T-helper 2 cell treated with Interferon-gamma antibody and Interleukin-4, amounts not matched to agents 100 ng/mL and 5 ng/mL, for 36 hours (primary cell): ENCODE data around the gene NFKB2. TPM values are rescaled to one million over a fixed set of nuclear protein-coding genes. Genes with fewer than 3 reads are reported as not detected.

Experiments
- intact Hi-C: fragments of 100-400 bp; cut with micrococcal nuclease; formaldehyde crosslinking; loops from one replicate; pipeline ENCODE4 v1.15.1; 2023
- total RNA-seq: library from RNA; stranded (reverse); gene quantifications from 2 replicates; pipeline ENCODE4 v1.2.3, GENCODE V29; 2022

NFKB2 gene
- total RNA-seq, 1 donor from 2014 or later, result 111 TPM

- intact Hi-C loops, result loop anchor here (1.0 to 10.0 kb wide), 8 partner anchors 15 to 559 kb away; partner anchors contain the start of genes CUEDC2, GBF1 and NOLC1
Measured at GRCh38 chr10:102394079-102394800, 1.3 kb upstream of the NFKB2 start.

GRCh38 chr10:102394801-102395399 lies 605 bp upstream of the NFKB2 start:
- intact Hi-C loops, result loop anchor here (1.0 to 10.0 kb wide), 12 partner anchors 14 to 560 kb away; partner anchors contain the start of genes ACTR1A, CUEDC2, GBF1 and NOLC1

GRCh38 chr10:102396317-102396650 lies 779 bp downstream of the NFKB2 start:
- intact Hi-C loops, result loop anchor here (10.0 kb wide), 1 partner anchor 561 kb away; no protein-coding TSS in a partner anchor

- intact Hi-C loops, result loop anchor here (10.0 kb wide), 1 partner anchor 562 kb away; no protein-coding TSS in a partner anchor
Measured at GRCh38 chr10:102396730-102397151, 1.2 kb downstream of the NFKB2 start.

- intact Hi-C loops, result loop anchor here (10.0 kb wide), 1 partner anchor 563 kb away; no protein-coding TSS in a partner anchor
Measured at GRCh38 chr10:102397222-102398171, 2.0 kb downstream of the NFKB2 start.

GRCh38 chr10:102398172-102399020 lies 2.9 kb downstream of the NFKB2 start:
- intact Hi-C loops, result loop anchor here (1.0 to 10.0 kb wide), 3 partner anchors 169 to 564 kb away; no protein-coding TSS in a partner anchor

- intact Hi-C loops, result loop anchor here (1.0 to 10.0 kb wide), 3 partner anchors 170 to 565 kb away; no protein-coding TSS in a partner anchor
Measured at GRCh38 chr10:102399217-102400021, 3.9 kb downstream of the NFKB2 start.

GRCh38 chr10:102400076-102400475 lies 4.6 kb downstream of the NFKB2 start:
- intact Hi-C loops, result no loop called here

GRCh38 chr10:102400598-102401341 lies 5.3 kb downstream of the NFKB2 start:
- intact Hi-C loops, result no loop called here

GRCh38 chr10:102401342-102401654 lies 5.8 kb downstream of the NFKB2 start:
- intact Hi-C loops, result no loop called here

- intact Hi-C loops, result no loop called here
Measured at GRCh38 chr10:102401735-102402511, 6.4 kb downstream of the NFKB2 start.

GRCh38 chr10:102402512-102402896 lies 7.0 kb downstream of the NFKB2 start:
- intact Hi-C loops, result no loop called here

- intact Hi-C loops, result no loop called here
Measured at GRCh38 chr10:102403115-102403514, 7.6 kb downstream of the NFKB2 start.

GRCh38 chr10:102404361-102405107 lies 9.0 kb downstream of the NFKB2 start:
- intact Hi-C loops, result no loop called here

- intact Hi-C loops, result no loop called here
Measured at GRCh38 chr10:102405108-102405571, 9.6 kb downstream of the NFKB2 start.

- intact Hi-C loops, result no loop called here
Measured at GRCh38 chr10:102405632-102406031, 10.1 kb downstream of the NFKB2 start.

- intact Hi-C loops, result no loop called here
Measured at GRCh38 chr10:102406815-102407214, 11.3 kb downstream of the NFKB2 start.
